HL-60/S4 (cell line): ENCODE results near the gene SLC19A1.

ENCODE experiments used
- in situ Hi-C: fragments of 300-500 bp; cut with MboI; formaldehyde crosslinking; loops from 2 replicates; pipeline ENCODE4 v1.14.3; 2022; ENCODE audit warnings: low sequenced_read_pairs

Gene SLC19A1

GRCh38 chr21:45460611-45461368, 81.5 kb downstream of the SLC19A1 start:
- in situ Hi-C loops = loop anchor here (25.0 kb wide), 2 partner anchors 102 to 352 kb away; no protein-coding TSS in a partner anchor

- in situ Hi-C loops = loop anchor here (25.0 kb wide), 2 partner anchors 102 to 352 kb away; no protein-coding TSS in a partner anchor
These were observed 82.2 kb downstream of the SLC19A1 start for GRCh38 chr21:45460011-45460565.

GRCh38 chr21:45459171-45460010, 82.8 kb downstream of the SLC19A1 start:
- in situ Hi-C loops = loop anchor here (25.0 kb wide), 2 partner anchors 103 to 353 kb away; no protein-coding TSS in a partner anchor

GRCh38 chr21:45458281-45459170, 83.7 kb downstream of the SLC19A1 start:
- in situ Hi-C loops = loop anchor here (25.0 kb wide), 2 partner anchors 104 to 354 kb away; no protein-coding TSS in a partner anchor

GRCh38 chr21:45457832-45458172, 84.4 kb downstream of the SLC19A1 start:
- in situ Hi-C loops = loop anchor here (25.0 kb wide), 2 partner anchors 104 to 354 kb away; no protein-coding TSS in a partner anchor

GRCh38 chr21:45457161-45457831, 84.9 kb downstream of the SLC19A1 start:
- in situ Hi-C loops = loop anchor here (25.0 kb wide), 2 partner anchors 105 to 355 kb away; no protein-coding TSS in a partner anchor

- in situ Hi-C loops = loop anchor here (25.0 kb wide), 2 partner anchors 106 to 356 kb away; no protein-coding TSS in a partner anchor
These were observed 85.6 kb downstream of the SLC19A1 start for GRCh38 chr21:45456584-45457160.

- in situ Hi-C loops = loop anchor here (25.0 kb wide), 2 partner anchors 106 to 356 kb away; no protein-coding TSS in a partner anchor
These were observed 86.3 kb downstream of the SLC19A1 start for GRCh38 chr21:45455674-45456583.

- in situ Hi-C loops = loop anchor here (25.0 kb wide), 2 partner anchors 107 to 357 kb away; no protein-coding TSS in a partner anchor
These were observed 87.1 kb downstream of the SLC19A1 start for GRCh38 chr21:45454926-45455673.

GRCh38 chr21:45454060-45454925, 87.9 kb downstream of the SLC19A1 start:
- in situ Hi-C loops = loop anchor here (25.0 kb wide), 2 partner anchors 108 to 358 kb away; no protein-coding TSS in a partner anchor

- in situ Hi-C loops = loop anchor here (25.0 kb wide), 2 partner anchors 109 to 359 kb away; no protein-coding TSS in a partner anchor
These were observed 88.8 kb downstream of the SLC19A1 start for GRCh38 chr21:45453308-45453950.

GRCh38 chr21:45452696-45453307, 89.4 kb downstream of the SLC19A1 start:
- in situ Hi-C loops = loop anchor here (25.0 kb wide), 2 partner anchors 109 to 359 kb away; no protein-coding TSS in a partner anchor

- in situ Hi-C loops = loop anchor here (25.0 kb wide), 2 partner anchors 111 to 361 kb away; no protein-coding TSS in a partner anchor
These were observed 90.5 kb downstream of the SLC19A1 start for GRCh38 chr21:45451771-45452182.

GRCh38 chr21:45451091-45451740, 91.0 kb downstream of the SLC19A1 start:
- in situ Hi-C loops = loop anchor here (25.0 kb wide), 2 partner anchors 111 to 361 kb away; no protein-coding TSS in a partner anchor
